GM12801 (cell line): ENCODE measurements around the gene SVIL.

ENCODE experiments used
- CTCF ChIP-seq: IDR thresholded peaks from one replicate; pipeline ENCODE4 v1.5.1; 2011; ENCODE audit warnings: control low read depth; ENCODE audit not compliant: insufficient read length; ENCODE audit errors: extremely low read depth

SVIL gene

GRCh38 chr10:29583674-29584073 lies 51.1 kb downstream of the SVIL start:
- TF ChIP-seq CTCF: no peak

DNA sequence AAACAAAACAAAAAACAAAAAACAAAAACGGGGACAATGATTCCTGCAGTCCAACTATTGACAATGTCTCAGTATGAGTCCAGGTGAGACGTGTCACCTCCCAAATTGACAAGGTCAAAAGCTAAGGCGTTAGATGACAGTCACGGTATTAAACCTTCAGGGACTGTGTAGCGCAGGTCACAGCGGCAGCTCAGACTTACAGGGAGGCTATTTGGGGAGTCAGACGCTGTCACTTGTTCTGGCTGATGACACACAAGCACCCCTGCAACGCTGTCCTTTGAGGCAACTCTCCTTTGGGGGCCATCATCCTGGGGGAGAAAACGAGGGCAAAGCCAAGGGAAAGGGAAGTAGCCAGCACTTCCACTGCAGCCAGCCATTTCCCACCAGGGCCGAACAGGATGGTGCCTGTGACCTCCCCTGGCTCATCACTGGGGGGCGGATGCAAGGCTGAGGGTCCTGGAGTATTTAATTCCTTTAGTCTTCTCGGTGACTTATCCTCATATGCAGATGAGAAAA lies 55.3 kb downstream of the SVIL start:
- no peak for TF ChIP-seq CTCF

DNA sequence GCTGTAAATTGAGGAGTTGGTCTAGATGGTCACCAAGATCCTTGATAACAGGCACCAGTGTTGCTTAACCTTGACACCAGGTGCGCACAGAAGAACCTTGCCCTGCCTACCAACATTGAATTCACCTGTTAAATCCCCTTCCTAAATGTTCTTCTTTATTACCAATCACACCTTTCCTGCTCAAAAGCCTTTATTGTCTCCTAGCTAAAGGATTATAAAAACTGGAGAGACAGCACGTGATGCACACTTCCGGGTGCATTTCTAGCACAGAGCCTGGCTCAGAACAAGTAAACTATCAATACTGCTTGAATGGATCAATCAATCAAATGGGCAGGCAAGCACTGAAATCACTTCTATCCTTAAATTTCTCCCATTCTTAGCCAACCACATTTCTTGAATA lies 56.3 kb downstream of the SVIL start:
- no peak for TF ChIP-seq CTCF

GRCh38 chr10:29576681-29577080 lies 58.1 kb downstream of the SVIL start:
- TF ChIP-seq CTCF: no peak

GRCh38 chr10:29575098-29575455 lies 59.7 kb downstream of the SVIL start:
- TF ChIP-seq CTCF: no peak

- no peak for TF ChIP-seq CTCF
Observed at GRCh38 chr10:29569795-29570194, 65.0 kb downstream of the SVIL start.

DNA sequence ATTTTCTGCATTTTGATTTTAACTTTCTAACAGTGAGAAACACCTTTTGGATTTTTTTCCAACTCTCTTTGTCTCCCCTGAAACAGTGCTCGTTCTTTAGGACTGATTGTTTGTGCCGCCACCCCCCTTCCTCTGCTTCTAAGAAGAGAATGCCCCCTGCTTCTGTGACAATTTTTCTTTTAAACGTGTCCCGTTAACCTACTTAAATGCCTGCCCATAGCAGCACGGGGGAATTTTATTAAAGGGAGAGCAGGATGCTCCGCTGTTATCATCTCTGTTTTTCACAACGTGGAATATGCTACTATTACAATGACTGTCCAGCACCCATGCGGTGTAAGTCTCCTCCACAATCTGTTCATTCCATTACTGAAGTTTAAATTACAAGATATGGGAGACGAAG lies 67.8 kb downstream of the SVIL start:
- no peak for TF ChIP-seq CTCF
